Measurements from ENCODE around the gene CCDC78. TPM values are rescaled to one million over a fixed set of nuclear protein-coding genes. Genes with fewer than 3 reads are reported as not detected.

CCDC78 gene
- total and polyA plus RNA-seq, 2 donors: 4.8 to 12.4 TPM

- 85% methylated on average over 12 of the region's 12 CpGs for WGBS
Measured at GRCh38 chr16:703406-703805, 22.8 kb downstream of the CCDC78 start.

GRCh38 chr16:702341-702740 lies 23.9 kb downstream of the CCDC78 start:
- H3K36me3 ChIP-seq (ENCODE audit: control insufficient read depth in 2 of 2, insufficient read depth in 2 of 2, low read length in 1 of 2): no peaks in the 10 kb centered on the region

More at GRCh38 chr16:703406-703805, 22.8 kb downstream of the CCDC78 start:
- Histone ChIP-seq H3K36me3 (ENCODE audit: control insufficient read depth in 2 of 2, insufficient read depth in 2 of 2, low read length in 1 of 2) (no peaks in the 10 kb centered on the region), H3K27me3 (ENCODE audit: control insufficient read depth in 2 of 2, insufficient read depth in 1 of 2, low read length in 1 of 2) (peaks cover 76 to 93% of the 10 kb centered on the region in 2 donors), H3K4me1 (ENCODE audit: control insufficient read depth in 2 of 2, insufficient read depth in 2 of 2, low read length in 2 of 2) (peaks cover 4 to 6% of the 10 kb centered on the region in 2 donors), H3K9me3 (ENCODE audit: control insufficient read depth in 2 of 2, insufficient read depth in 1 of 2, low read length in 1 of 2) (peaks cover 1 to 4% of the 10 kb centered on the region in 2 donors), H3K4me3 (ENCODE audit: low read length in 2 of 2) (no peak overlapping the region), H3K27ac (ENCODE audit: low read depth in 1 of 2, low read length in 1 of 2) (no peak overlapping the region)
- no peak for DNase-seq (ENCODE audit: low read depth in 6 of 9, low spot score in 9 of 9)

GRCh38 chr16:700684-701584 lies 25.3 kb downstream of the CCDC78 start:
- Histone ChIP-seq H3K4me3 (ENCODE audit: low read length in 2 of 2) (no peak overlapping the region), H3K27ac (ENCODE audit: low read depth in 1 of 2, low read length in 1 of 2) (no peak overlapping the region), H3K27me3 (ENCODE audit: control insufficient read depth in 2 of 2, insufficient read depth in 1 of 2, low read length in 1 of 2) (peaks cover 73 to 92% of the 10 kb centered on the region in 2 donors), H3K36me3 (ENCODE audit: control insufficient read depth in 2 of 2, insufficient read depth in 2 of 2, low read length in 1 of 2) (no peaks in the 10 kb centered on the region), H3K4me1 (ENCODE audit: control insufficient read depth in 2 of 2, insufficient read depth in 2 of 2, low read length in 2 of 2) (peaks cover 2 to 9% of the 10 kb centered on the region in 2 donors), H3K9me3 (ENCODE audit: control insufficient read depth in 2 of 2, insufficient read depth in 1 of 2, low read length in 1 of 2) (peaks cover 1 to 4% of the 10 kb centered on the region in 2 donors)
- WGBS: 9% methylated on average over 76 of the region's 76 CpGs
- DNase-seq (ENCODE audit: low read depth in 6 of 9, low spot score in 9 of 9): peak in 2 of 9 donors; percentile 64 to 68

More at GRCh38 chr16:702341-702740, 23.9 kb downstream of the CCDC78 start:
- peaks cover 4 to 6% of the 10 kb centered on the region in 2 donors for H3K4me1 ChIP-seq (ENCODE audit: control insufficient read depth in 2 of 2, insufficient read depth in 2 of 2, low read length in 2 of 2)
- H3K27ac ChIP-seq (ENCODE audit: low read depth in 1 of 2, low read length in 1 of 2): no peak overlapping the region
- H3K27me3 ChIP-seq (ENCODE audit: control insufficient read depth in 2 of 2, insufficient read depth in 1 of 2, low read length in 1 of 2): peaks cover 75 to 93% of the 10 kb centered on the region in 2 donors
- peaks cover 1 to 4% of the 10 kb centered on the region in 2 donors for H3K9me3 ChIP-seq (ENCODE audit: control insufficient read depth in 2 of 2, insufficient read depth in 1 of 2, low read length in 1 of 2)
- no peak overlapping the region for H3K4me3 ChIP-seq (ENCODE audit: low read length in 2 of 2)
- DNase-seq (ENCODE audit: low read depth in 6 of 9, low spot score in 9 of 9): no peak
- 87% methylated on average over 19 of the region's 19 CpGs for WGBS

GRCh38 chr16:698911-699671 lies 27.2 kb downstream of the CCDC78 start:
- Histone ChIP-seq H3K9me3 (ENCODE audit: control insufficient read depth in 2 of 2, insufficient read depth in 1 of 2, low read length in 1 of 2) (peaks cover 0 to 14% of the 10 kb centered on the region in 2 donors), H3K4me3 (ENCODE audit: low read length in 2 of 2) (no peak overlapping the region), H3K27ac (ENCODE audit: low read depth in 1 of 2, low read length in 1 of 2) (no peak overlapping the region), H3K36me3 (ENCODE audit: control insufficient read depth in 2 of 2, insufficient read depth in 2 of 2, low read length in 1 of 2) (no peaks in the 10 kb centered on the region), H3K4me1 (ENCODE audit: control insufficient read depth in 2 of 2, insufficient read depth in 2 of 2, low read length in 2 of 2) (peaks cover 16 to 22% of the 10 kb centered on the region in 2 donors), H3K27me3 (ENCODE audit: control insufficient read depth in 2 of 2, insufficient read depth in 1 of 2, low read length in 1 of 2) (peaks cover 72 to 96% of the 10 kb centered on the region in 2 donors)
- 78% methylated on average over 19 of the region's 19 CpGs for WGBS
- DNase-seq (ENCODE audit: low read depth in 6 of 9, low spot score in 9 of 9): no peak

- H3K27ac ChIP-seq (ENCODE audit: low read depth in 1 of 2, low read length in 1 of 2): peak overlapping the region in 1 of 2 donors; percentile 19
- DNase-seq (ENCODE audit: low read depth in 6 of 9, low spot score in 9 of 9): peak in 2 of 9 donors; percentile 61 to 69
- H3K36me3 ChIP-seq (ENCODE audit: control insufficient read depth in 2 of 2, insufficient read depth in 2 of 2, low read length in 1 of 2): no peaks in the 10 kb centered on the region
- H3K4me1 ChIP-seq (ENCODE audit: control insufficient read depth in 2 of 2, insufficient read depth in 2 of 2, low read length in 2 of 2): peaks cover 20 to 28% of the 10 kb centered on the region in 2 donors
- peak overlapping the region; percentile 42 to 54 for H3K4me3 ChIP-seq (ENCODE audit: low read length in 2 of 2)
- peaks cover 64 to 94% of the 10 kb centered on the region in 2 donors for H3K27me3 ChIP-seq (ENCODE audit: control insufficient read depth in 2 of 2, insufficient read depth in 1 of 2, low read length in 1 of 2)
- WGBS: 4% methylated on average over 71 of the region's 71 CpGs
- peaks cover 0 to 10% of the 10 kb centered on the region in 2 donors for H3K9me3 ChIP-seq (ENCODE audit: control insufficient read depth in 2 of 2, insufficient read depth in 1 of 2, low read length in 1 of 2)
Measured at GRCh38 chr16:695355-696089, 30.7 kb downstream of the CCDC78 start.

GRCh38 chr16:694863-695354 lies 31.3 kb downstream of the CCDC78 start:
- WGBS: 2% methylated on average over 37 of the region's 37 CpGs
- peaks cover 58 to 87% of the 10 kb centered on the region in 2 donors for H3K27me3 ChIP-seq (ENCODE audit: control insufficient read depth in 2 of 2, insufficient read depth in 1 of 2, low read length in 1 of 2)
- H3K4me3 ChIP-seq (ENCODE audit: low read length in 2 of 2): peak overlapping the region; percentile 40 to 54
- H3K9me3 ChIP-seq (ENCODE audit: control insufficient read depth in 2 of 2, insufficient read depth in 1 of 2, low read length in 1 of 2): peaks cover 0 to 10% of the 10 kb centered on the region in 2 donors
- peaks cover 24 to 29% of the 10 kb centered on the region in 2 donors for H3K4me1 ChIP-seq (ENCODE audit: control insufficient read depth in 2 of 2, insufficient read depth in 2 of 2, low read length in 2 of 2)
- no peak for DNase-seq (ENCODE audit: low read depth in 6 of 9, low spot score in 9 of 9)
- peak overlapping the region in 1 of 2 donors; percentile 3 for H3K27ac ChIP-seq (ENCODE audit: low read depth in 1 of 2, low read length in 1 of 2)
- no peaks in the 10 kb centered on the region for H3K36me3 ChIP-seq (ENCODE audit: control insufficient read depth in 2 of 2, insufficient read depth in 2 of 2, low read length in 1 of 2)

- Histone ChIP-seq H3K4me1 (ENCODE audit: control insufficient read depth in 2 of 2, insufficient read depth in 2 of 2, low read length in 2 of 2) (peaks cover 30 to 33% of the 10 kb centered on the region in 2 donors), H3K36me3 (ENCODE audit: control insufficient read depth in 2 of 2, insufficient read depth in 2 of 2, low read length in 1 of 2) (no peaks in the 10 kb centered on the region), H3K9me3 (ENCODE audit: control insufficient read depth in 2 of 2, insufficient read depth in 1 of 2, low read length in 1 of 2) (peaks cover 0 to 10% of the 10 kb centered on the region in 2 donors), H3K4me3 (ENCODE audit: low read length in 2 of 2) (peak overlapping the region; percentile 40 to 54), H3K27me3 (ENCODE audit: control insufficient read depth in 2 of 2, insufficient read depth in 1 of 2, low read length in 1 of 2) (peaks cover 55 to 82% of the 10 kb centered on the region in 2 donors), H3K27ac (ENCODE audit: low read depth in 1 of 2, low read length in 1 of 2) (no peak overlapping the region)
- peak in 1 of 9 donors; percentile 41 for DNase-seq (ENCODE audit: low read depth in 6 of 9, low spot score in 9 of 9)
- 3% methylated on average over 64 of the region's 64 CpGs for WGBS
Measured at GRCh38 chr16:694187-694862, 31.9 kb downstream of the CCDC78 start.

- peaks cover 0 to 10% of the 10 kb centered on the region in 2 donors for H3K9me3 ChIP-seq (ENCODE audit: control insufficient read depth in 2 of 2, insufficient read depth in 1 of 2, low read length in 1 of 2)
Measured at GRCh38 chr16:693766-694165, 32.5 kb downstream of the CCDC78 start.

More at GRCh38 chr16:693766-694165, 32.5 kb downstream of the CCDC78 start:
- peak overlapping the region in 1 of 2 donors; percentile 54 for H3K4me3 ChIP-seq (ENCODE audit: low read length in 2 of 2)
- no peaks in the 10 kb centered on the region for H3K36me3 ChIP-seq (ENCODE audit: control insufficient read depth in 2 of 2, insufficient read depth in 2 of 2, low read length in 1 of 2)
- peaks cover 35 to 38% of the 10 kb centered on the region in 2 donors for H3K4me1 ChIP-seq (ENCODE audit: control insufficient read depth in 2 of 2, insufficient read depth in 2 of 2, low read length in 2 of 2)
- no peak for DNase-seq (ENCODE audit: low read depth in 6 of 9, low spot score in 9 of 9)
- H3K27ac ChIP-seq (ENCODE audit: low read depth in 1 of 2, low read length in 1 of 2): no peak overlapping the region
- 5% methylated on average over 37 of the region's 37 CpGs for WGBS
- H3K27me3 ChIP-seq (ENCODE audit: control insufficient read depth in 2 of 2, insufficient read depth in 1 of 2, low read length in 1 of 2): peaks cover 55 to 76% of the 10 kb centered on the region in 2 donors

Measured in thymus (tissue), 11 donors.